Measurements from ENCODE around the gene MLPH.

The MLPH gene

GRCh38 chr2:237527233-237527632 lies 40.2 kb downstream of the MLPH start:
- DNase-seq: no peak

GRCh38 chr2:237527766-237528165 lies 40.7 kb downstream of the MLPH start:
- no peak for DNase-seq

- DNase-seq: no peak
Observed at GRCh38 chr2:237529452-237530402, 42.7 kb downstream of the MLPH start.

GRCh38 chr2:237530472-237531433 lies 43.7 kb downstream of the MLPH start:
- no peak for DNase-seq

- no peak for DNase-seq
Observed at GRCh38 chr2:237532160-237532559, 45.1 kb downstream of the MLPH start.

- DNase-seq: no peak
Observed at GRCh38 chr2:237533668-237534161, 46.7 kb downstream of the MLPH start.

- DNase-seq: no peak
Observed at GRCh38 chr2:237534380-237534779, 47.3 kb downstream of the MLPH start.

- DNase-seq: peak; percentile 46
Observed at GRCh38 chr2:237535385-237536082, 48.5 kb downstream of the MLPH start.

GRCh38 chr2:237536083-237536415 lies 49.0 kb downstream of the MLPH start:
- DNase-seq: no peak

GRCh38 chr2:237536617-237537016 lies 49.6 kb downstream of the MLPH start:
- no peak for DNase-seq

- DNase-seq: no peak
Observed at GRCh38 chr2:237538001-237538720, 51.1 kb downstream of the MLPH start.

- no peak for DNase-seq
Observed at GRCh38 chr2:237538901-237539300, 51.9 kb downstream of the MLPH start.

GRCh38 chr2:237539681-237540080 lies 52.6 kb downstream of the MLPH start:
- DNase-seq: no peak

GRCh38 chr2:237540223-237540775 lies 53.2 kb downstream of the MLPH start:
- DNase-seq: no peak

GRCh38 chr2:237540823-237541222 lies 53.8 kb downstream of the MLPH start:
- peak; percentile 77 for DNase-seq

- no peak for DNase-seq
Observed at GRCh38 chr2:237541243-237541642, 54.2 kb downstream of the MLPH start.

GRCh38 chr2:237542001-237542704 lies 55.1 kb downstream of the MLPH start:
- no peak for DNase-seq

- DNase-seq: no peak
Observed at GRCh38 chr2:237546040-237546875, 59.2 kb downstream of the MLPH start.

- no peak for DNase-seq
Observed at GRCh38 chr2:237546876-237547395, 59.9 kb downstream of the MLPH start.
